Kidney (tissue), 14 donors: ENCODE results near the gene MEI4. TPM values are rescaled to one million over a fixed set of nuclear protein-coding genes. Genes with fewer than 3 reads are reported as not detected.

Experiments
- DNase-seq, 5 donors: peaks; one replicate each; pipeline ENCODE4 v3.0.0-alpha.2; 2013 to 2020
- FAIRE-seq: peaks from 2 replicates; lab custom pipeline; 2012; peaks lifted over from hg19 to GRCh38; lab: Jason Lieb, UNC
- H3K27ac ChIP-seq, 2 donors: one replicate each; pipeline ENCODE4 v1.7.0; 2013; ENCODE audit warnings: low read depth in 2 of 2, low read length in 2 of 2, inconsistent platforms in 1 of 2
- H3K27me3 ChIP-seq: one replicate; pipeline ENCODE4 v1.7.1; 2013; ENCODE audit warnings: low read length, inconsistent platforms; ENCODE audit not compliant: control insufficient read depth, insufficient read depth
- H3K36me3 ChIP-seq, 3 donors: one replicate each; pipeline versions ENCODE4 v1.7.0 to v1.7.1; 2013; ENCODE audit warnings: low read length in 3 of 3, control low read depth in 1 of 3, inconsistent platforms in 1 of 3; ENCODE audit not compliant: insufficient read depth in 3 of 3, control insufficient read depth in 2 of 3
- H3K4me1 ChIP-seq, 3 donors: one replicate each; pipeline versions ENCODE4 v1.7.0 to v1.7.1; 2013; ENCODE audit warnings: low read length in 3 of 3, inconsistent platforms in 1 of 3, low read depth in 1 of 3; ENCODE audit not compliant: control insufficient read depth in 2 of 3, insufficient read depth in 2 of 3
- H3K4me3 ChIP-seq, 3 donors: one replicate each; pipeline versions ENCODE4 v1.7.0 to v1.8.1; 2013; ENCODE audit warnings: low read length in 3 of 3, control low read depth in 1 of 3, inconsistent platforms in 1 of 3
- H3K9ac ChIP-seq, 3 donors: one replicate each; pipeline versions ENCODE4 v1.7.0 to v1.7.1; 2013; ENCODE audit warnings: low read length in 3 of 3, control low read depth in 1 of 3, inconsistent platforms in 1 of 3
- H3K9me3 ChIP-seq, 3 donors: one replicate each; pipeline versions ENCODE4 v1.7.0 to v1.7.1; 2013; ENCODE audit warnings: low read length in 3 of 3, control low read depth in 1 of 3, inconsistent platforms in 1 of 3; ENCODE audit not compliant: control insufficient read depth in 2 of 3, insufficient read depth in 1 of 3
- CTCF ChIP-seq: IDR thresholded peaks from 3 replicates; pipeline ENCODE4 v1.5.1; 2012; ENCODE audit warnings: mild to moderate bottlenecking, moderate library complexity, borderline replicate concordance; ENCODE audit not compliant: insufficient read depth; ENCODE audit errors: extremely low read depth
- intact Hi-C: fragments of 100-400 bp; cut with DNase I; formaldehyde crosslinking; loops from one replicate; pipeline ENCODE4 v1.11.1; 2022
- polyA plus RNA-seq: library from polyadenylated mRNA; stranded (reverse); fragments of 350-450 nt; fragmentation: Illumina TruSeq; extraction: RNeasy Lipid Tissue Mini Kit (QIAGEN cat#74804); gene quantifications from one replicate; pipeline ENCODE4 v1.2.3, GENCODE V29; 2014; ENCODE audit warnings: low read depth, low replicate concordance; ENCODE audit not compliant: insufficient read depth
- total RNA-seq: library from RNA; stranded (reverse); fragmentation: NEBNext Ultra II Directional; extraction: Animal tissue kit (Norgen Biotek cat#: 25700); gene quantifications from one replicate; pipeline ENCODE4 v1.2.1, GENCODE V29; 2021
- donor health status: control.
- donor health status: control.
- donor health status: control.
- donor health status: control.
- donor health status: control.
- donor health status: DM: yes; HTN: yes; CAD: no.
- donor health status: Normal renal cell carcinoma (clear cell type).

MEI4 gene
- total and polyA plus RNA-seq, 2 donors from 2014 or later: 1.2 to 2.3 TPM

- no peak overlapping the region for H3K4me3 ChIP-seq
- intact Hi-C loops: no loop called here
- H3K9ac ChIP-seq: no peak overlapping the region
- no peaks in the 10 kb centered on the region for H3K4me1 ChIP-seq
- DNase-seq: no peak
- H3K9me3 ChIP-seq: no peaks in the 10 kb centered on the region
- no peak overlapping the region for H3K27ac ChIP-seq
- no peaks in the 10 kb centered on the region for H3K36me3 ChIP-seq
- no peak for FAIRE-seq
- H3K27me3 ChIP-seq: no peaks in the 10 kb centered on the region
- TF ChIP-seq CTCF: no peak
Measured at GRCh38 chr6:77972334-77972733, 319.5 kb downstream of the MEI4 start.

Other genes starting within 250 kb of the MEI4 start
- gene HTR1B, start 189.5 kb upstream of the MEI4 start, total RNA-seq: 1.9 TPM
- gene HTR1B, start 189.5 kb upstream of the MEI4 start, polyA plus RNA-seq: 0.26 TPM